Left renal pelvis (tissue), 4 donors: Measurements from ENCODE around the gene SSTR4. TPM values are rescaled to one million over a fixed set of nuclear protein-coding genes. Genes with fewer than 3 reads are reported as not detected.
"Not testable (repeated sequence)": the region's sequence is repeated elsewhere in the genome, so short reads cannot be mapped to it uniquely, and the experiment has no call there.

Experiments
- DNase-seq, 4 donors: peaks; one replicate each; pipeline ENCODE4 v3.0.0-alpha.2; 2013; ENCODE audit warnings: low read depth in 4 of 4, low spot score in 3 of 4
- polyA plus RNA-seq, 4 donors: library from polyadenylated mRNA; unstranded; fragments of 120-200 nt; gene quantifications; one replicate each; pipeline ENCODE4 v1.2.1, GENCODE V29; 2013; ENCODE audit not compliant: insufficient read length in 4 of 4

SSTR4 gene
- polyA plus RNA-seq: under 1 TPM in 2 of 4 donors, not detected in 2; 0.14 to 0.34 TPM

GRCh38 chr20:23034721-23035671, at the start of gene SSTR4:
Gene SSTR4, plus strand, starts transcription at chr20:23035312. Its CDS starts 172 bp downstream, at chr20:23035484.
- DNase-seq: no peak

GRCh38 chr20:22986601-22987000, 48.5 kb upstream of the SSTR4 start:
- DNase-seq: no peak

GRCh38 chr20:22991424-22991823, 43.7 kb upstream of the SSTR4 start:
- not testable (repeated sequence) for DNase-seq

- DNase-seq: no peak
These were observed 41.3 kb upstream of the SSTR4 start for GRCh38 chr20:22993823-22994222.

GRCh38 chr20:22995923-22996322, 39.2 kb upstream of the SSTR4 start:
- no peak for DNase-seq

- no peak for DNase-seq
These were observed 36.6 kb upstream of the SSTR4 start for GRCh38 chr20:22998476-22998875.

- no peak for DNase-seq
These were observed 35.4 kb upstream of the SSTR4 start for GRCh38 chr20:22999756-23000155.

- no peak for DNase-seq
These were observed 34.7 kb upstream of the SSTR4 start for GRCh38 chr20:23000232-23000947.

- DNase-seq: no peak
These were observed 32.8 kb upstream of the SSTR4 start for GRCh38 chr20:23002276-23002675.

GRCh38 chr20:23003077-23003635, 32.0 kb upstream of the SSTR4 start:
- no peak for DNase-seq

- DNase-seq: no peak
These were observed 31.1 kb upstream of the SSTR4 start for GRCh38 chr20:23003881-23004460.

- DNase-seq: no peak
These were observed 29.3 kb upstream of the SSTR4 start for GRCh38 chr20:23005776-23006175.

GRCh38 chr20:23007462-23007861, 27.6 kb upstream of the SSTR4 start:
- no peak for DNase-seq

GRCh38 chr20:23007886-23008655, 27.0 kb upstream of the SSTR4 start:
- DNase-seq: no peak

GRCh38 chr20:23008667-23009066, 26.4 kb upstream of the SSTR4 start:
- no peak for DNase-seq

GRCh38 chr20:23009636-23010035, 25.5 kb upstream of the SSTR4 start:
- no peak for DNase-seq

- no peak for DNase-seq
These were observed 25.0 kb upstream of the SSTR4 start for GRCh38 chr20:23010096-23010495.

GRCh38 chr20:23011008-23011721, 23.9 kb upstream of the SSTR4 start:
- no peak for DNase-seq

- DNase-seq: no peak
These were observed 21.7 kb upstream of the SSTR4 start for GRCh38 chr20:23013429-23013828.

GRCh38 chr20:23017516-23017915, 17.6 kb upstream of the SSTR4 start:
- no peak for DNase-seq
